Upper lobe of right lung (tissue), 1 donor: ENCODE measurements around the gene PTPRR. TPM values are rescaled to one million over a fixed set of nuclear protein-coding genes. Genes with fewer than 3 reads are reported as not detected.

ENCODE experiments used
- ATAC-seq: fragments of 200-7000 bp; cut with Tn5 transposase; one replicate; pipeline ENCODE4 v1.9.1; 2020; ENCODE audit warnings: mild to moderate bottlenecking, moderate library complexity
- DNase-seq: peaks from one replicate; pipeline ENCODE4 v3.0.0-alpha.2; 2020
- H3K27ac ChIP-seq: fragments of 200-600 bp; one replicate; pipeline ENCODE4 v1.8.0; 2022
- H3K27me3 ChIP-seq: fragments of 200-600 bp; one replicate; pipeline ENCODE4 v1.8.0; 2022; ENCODE audit warnings: mild to moderate bottlenecking
- H3K36me3 ChIP-seq: fragments of 200-600 bp; one replicate; pipeline ENCODE4 v1.8.0; 2022
- H3K4me1 ChIP-seq: fragments of 200-600 bp; one replicate; pipeline ENCODE4 v1.8.0; 2022
- H3K4me3 ChIP-seq: fragments of 200-600 bp; one replicate; pipeline ENCODE4 v1.8.0; 2022; ENCODE audit warnings: mild to moderate bottlenecking
- H3K9me3 ChIP-seq: fragments of 200-600 bp; one replicate; pipeline ENCODE4 v1.8.0; 2022
- intact Hi-C: fragments of 100-400 bp; cut with DNase I; formaldehyde crosslinking; loops from one replicate; pipeline ENCODE4 v1.11.0; 2022
- total RNA-seq: library from RNA; stranded (reverse); fragmentation: NEBNext Ultra II Directional; extraction: Animal tissue kit (Norgen Biotek cat#: 25700); gene quantifications from one replicate; pipeline ENCODE4 v1.2.1, GENCODE V29; 2021
- TF ChIP-seq, protein P1 (sequence below): fragments of 200-600 bp; IDR thresholded peaks from one replicate; pipeline ENCODE4 v1.8.0; 2022; ENCODE audit warnings: antibody characterized with exemption
- donor health status: DM: no; HTN: yes; CAD: no; lungs with severe emphysema.

Gene PTPRR
- total RNA-seq, 1 donor from 2014 or later, result 5.1 TPM

DNA sequence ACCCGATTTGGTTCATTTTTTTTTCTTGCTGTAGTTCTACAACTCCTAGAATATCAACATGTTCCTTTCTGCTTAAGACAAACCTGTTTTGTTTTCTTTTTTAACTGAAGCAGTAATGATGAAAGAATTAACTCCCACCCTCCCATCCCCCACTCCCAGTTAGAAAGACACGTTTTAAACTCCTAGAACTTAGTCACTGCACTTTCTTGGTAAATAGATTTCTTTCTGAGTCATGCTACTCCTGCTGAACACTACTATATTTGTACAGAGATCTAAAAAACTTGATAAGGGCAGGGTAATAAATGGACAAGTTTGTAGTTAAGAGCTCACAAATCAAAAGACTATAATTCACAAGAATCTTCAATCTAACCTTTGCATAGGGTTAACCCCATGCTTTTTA is 164.4 kb downstream of the PTPRR start:
- no peak overlapping the region for H3K4me3 ChIP-seq
- H3K27me3 ChIP-seq, result peaks cover 4% of the 10 kb centered on the region
- H3K4me1 ChIP-seq, result no peaks in the 10 kb centered on the region
- no peaks in the 10 kb centered on the region for H3K36me3 ChIP-seq
- intact Hi-C loops, result no loop called here
- no peak for DNase-seq
- H3K27ac ChIP-seq, result no peak overlapping the region
- TF ChIP-seq, protein P1, sequence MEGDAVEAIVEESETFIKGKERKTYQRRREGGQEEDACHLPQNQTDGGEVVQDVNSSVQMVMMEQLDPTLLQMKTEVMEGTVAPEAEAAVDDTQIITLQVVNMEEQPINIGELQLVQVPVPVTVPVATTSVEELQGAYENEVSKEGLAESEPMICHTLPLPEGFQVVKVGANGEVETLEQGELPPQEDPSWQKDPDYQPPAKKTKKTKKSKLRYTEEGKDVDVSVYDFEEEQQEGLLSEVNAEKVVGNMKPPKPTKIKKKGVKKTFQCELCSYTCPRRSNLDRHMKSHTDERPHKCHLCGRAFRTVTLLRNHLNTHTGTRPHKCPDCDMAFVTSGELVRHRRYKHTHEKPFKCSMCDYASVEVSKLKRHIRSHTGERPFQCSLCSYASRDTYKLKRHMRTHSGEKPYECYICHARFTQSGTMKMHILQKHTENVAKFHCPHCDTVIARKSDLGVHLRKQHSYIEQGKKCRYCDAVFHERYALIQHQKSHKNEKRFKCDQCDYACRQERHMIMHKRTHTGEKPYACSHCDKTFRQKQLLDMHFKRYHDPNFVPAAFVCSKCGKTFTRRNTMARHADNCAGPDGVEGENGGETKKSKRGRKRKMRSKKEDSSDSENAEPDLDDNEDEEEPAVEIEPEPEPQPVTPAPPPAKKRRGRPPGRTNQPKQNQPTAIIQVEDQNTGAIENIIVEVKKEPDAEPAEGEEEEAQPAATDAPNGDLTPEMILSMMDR, result no peak
- H3K9me3 ChIP-seq, result no peaks in the 10 kb centered on the region
- no peak for ATAC-seq

DNA sequence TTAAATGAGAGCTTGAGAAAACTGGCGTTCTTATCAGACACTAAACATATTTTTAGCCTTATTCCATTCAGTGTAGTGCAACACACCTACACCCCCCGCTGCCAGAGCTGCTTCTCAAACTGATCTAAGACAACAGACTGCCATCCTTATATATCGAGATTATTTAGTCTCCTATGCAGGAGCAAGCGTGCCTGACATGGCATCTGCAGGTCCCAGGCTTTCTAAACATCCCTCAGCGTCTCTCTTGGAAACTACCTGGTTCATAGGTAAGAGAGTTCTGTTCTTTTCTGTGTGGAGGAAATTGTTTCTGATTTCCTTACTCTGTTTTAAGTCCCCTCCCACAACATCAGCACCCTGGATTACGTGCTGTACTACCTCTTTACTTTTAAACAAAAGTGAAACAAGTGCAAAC is 166.2 kb downstream of the PTPRR start:
- H3K27me3 ChIP-seq, result peaks cover 4% of the 10 kb centered on the region
- no peaks in the 10 kb centered on the region for H3K4me1 ChIP-seq
- H3K36me3 ChIP-seq, result no peaks in the 10 kb centered on the region
- H3K9me3 ChIP-seq, result no peaks in the 10 kb centered on the region
- ATAC-seq (no peak), DNase-seq (no peak)
- intact Hi-C loops, result no loop called here
- no peak overlapping the region for H3K4me3 ChIP-seq
- TF ChIP-seq, protein P1, result no peak
- no peak overlapping the region for H3K27ac ChIP-seq

DNA sequence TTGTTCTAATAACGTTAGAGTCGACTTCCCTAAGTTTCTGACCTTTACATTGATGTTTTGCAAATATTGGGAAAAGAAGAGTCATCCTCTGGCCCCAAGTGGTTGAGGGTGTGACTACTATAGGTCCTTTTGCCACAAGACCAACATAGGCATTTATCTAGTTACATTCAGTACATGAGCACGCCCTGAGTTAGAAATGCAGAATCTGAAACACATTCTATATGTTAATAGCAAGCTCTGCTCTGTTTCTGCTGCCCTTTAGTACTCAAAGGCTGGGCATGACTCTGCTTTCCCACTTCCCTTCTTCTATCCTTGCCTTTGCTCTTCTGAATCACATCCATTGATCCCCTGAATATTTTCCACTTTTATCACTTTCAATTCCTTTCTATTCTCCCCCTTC is 168.2 kb downstream of the PTPRR start:
- H3K4me3 ChIP-seq, result no peak overlapping the region
- H3K9me3 ChIP-seq, result no peaks in the 10 kb centered on the region
- peaks cover 4% of the 10 kb centered on the region for H3K27me3 ChIP-seq
- DNase-seq (no peak), ATAC-seq (no peak)
- TF ChIP-seq, protein P1, result no peak
- intact Hi-C loops, result no loop called here
- no peaks in the 10 kb centered on the region for H3K36me3 ChIP-seq
- no peak overlapping the region for H3K27ac ChIP-seq
- H3K4me1 ChIP-seq, result no peaks in the 10 kb centered on the region

DNA sequence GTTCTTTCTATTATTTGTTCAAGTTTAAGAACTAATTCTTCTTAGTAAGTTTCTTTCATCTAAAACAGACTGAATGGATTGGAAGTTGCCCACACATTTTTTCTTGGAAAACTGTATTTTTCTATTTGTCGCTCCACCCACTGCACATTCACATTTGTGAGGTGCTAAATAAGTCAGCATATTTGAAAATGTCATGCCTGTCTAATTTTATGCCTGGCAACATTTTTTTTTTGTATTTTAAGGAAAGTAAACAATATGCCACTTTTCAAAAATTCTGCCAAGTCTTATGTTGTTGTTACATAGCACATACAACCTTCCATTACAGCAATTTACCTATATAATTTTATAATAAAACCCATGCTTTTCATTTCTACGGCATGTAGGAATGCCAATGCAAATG is 170.6 kb downstream of the PTPRR start:
- intact Hi-C loops, result no loop called here
- ATAC-seq, result no peak

DNA sequence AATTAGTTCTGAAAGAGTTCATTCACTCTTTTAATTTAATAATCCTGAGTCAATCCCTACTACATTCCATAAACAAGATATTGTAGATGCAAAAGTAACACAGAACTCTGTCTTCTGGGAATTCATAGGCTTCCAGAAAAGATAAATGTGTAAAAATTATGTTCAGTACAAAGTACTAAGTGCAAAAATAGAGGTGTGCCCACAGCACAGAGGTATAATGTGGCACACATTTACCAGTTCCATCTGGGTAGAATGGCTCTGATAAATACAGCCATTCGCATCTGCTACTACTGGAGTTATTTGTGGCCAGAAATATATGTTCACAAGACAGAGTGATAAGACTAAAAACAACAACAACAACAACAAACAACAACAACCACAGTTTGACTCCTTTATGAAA is 171.7 kb downstream of the PTPRR start:
- no peak for DNase-seq
- no peak for ATAC-seq
- Histone ChIP-seq H3K36me3 (no peaks in the 10 kb centered on the region), H3K4me3 (no peak overlapping the region), H3K27me3 (no peaks in the 10 kb centered on the region), H3K4me1 (no peaks in the 10 kb centered on the region), H3K9me3 (no peaks in the 10 kb centered on the region), H3K27ac (no peak overlapping the region)
- TF ChIP-seq, protein P1, result no peak
- intact Hi-C loops, result no loop called here

More for the DNA sequence above, 170.6 kb downstream of the PTPRR start:
- Histone ChIP-seq H3K27me3 (peaks cover 4% of the 10 kb centered on the region), H3K4me3 (no peak overlapping the region), H3K27ac (no peak overlapping the region), H3K9me3 (no peaks in the 10 kb centered on the region), H3K4me1 (no peaks in the 10 kb centered on the region), H3K36me3 (no peaks in the 10 kb centered on the region)
- no peak for DNase-seq
- TF ChIP-seq, protein P1, result no peak
